Heart left ventricle (tissue), 16 donors: ENCODE results near the gene HIGD1A. TPM values are rescaled to one million over a fixed set of nuclear protein-coding genes. Genes with fewer than 3 reads are reported as not detected.

ENCODE experiments used
- ATAC-seq, 4 donors: fragments of 200-7000 bp; cut with Tn5 transposase; one replicate each; pipeline ENCODE4 v1.9.1; 2020 to 2022; ENCODE audit warnings: moderate library complexity in 4 of 4, mild to moderate bottlenecking in 3 of 4, moderate number of reproducible peaks in 1 of 4
- DNase-seq, 5 donors: peaks; one replicate each; pipeline ENCODE4 v3.0.0-alpha.2; 2020
- H3K27ac ChIP-seq, 12 donors: fragments of 200-600 bp; sonication (generic) in 4 of 12; one replicate each; pipeline versions ENCODE4 v1.5.0 to v1.8.0; 2016 to 2022; ENCODE audit warnings: mild to moderate bottlenecking in 2 of 12
- H3K27me3 ChIP-seq, 9 donors: fragments of 200-600 bp; sonication (generic) in 2 of 9; one replicate each; pipeline versions ENCODE4 v1.5.1 to v1.8.0; 2016 to 2022; ENCODE audit warnings: mild to moderate bottlenecking in 3 of 9
- H3K36me3 ChIP-seq, 9 donors: fragments of 200-600 bp; sonication (generic) in 2 of 9; one replicate each; pipeline versions ENCODE4 v1.5.0 to v1.8.0; 2018 to 2022; ENCODE audit warnings: mild to moderate bottlenecking in 2 of 9
- H3K4me1 ChIP-seq, 12 donors: fragments of 200-600 bp; sonication (generic) in 4 of 12; one replicate each; pipeline versions ENCODE4 v1.5.0 to v1.8.0; 2016 to 2022; ENCODE audit warnings: mild to moderate bottlenecking in 3 of 12
- H3K4me3 ChIP-seq, 12 donors: fragments of 200-600 bp; sonication (generic) in 4 of 12; one replicate each; pipeline versions ENCODE4 v1.5.0 to v1.8.0; 2017 to 2022; ENCODE audit warnings: mild to moderate bottlenecking in 9 of 12, moderate library complexity in 4 of 12
- H3K9me3 ChIP-seq, 12 donors: fragments of 200-600 bp; sonication (generic) in 4 of 12; one replicate each; pipeline versions ENCODE4 v1.5.0 to v1.8.0; 2016 to 2022; ENCODE audit warnings: mild to moderate bottlenecking in 1 of 12
- POLR2A ChIP-seq, 2 donors: fragments of 450-650 bp; IDR thresholded peaks; one replicate each; pipeline ENCODE4 v1.6.1; 2017; ENCODE audit warnings: antibody characterized with exemption in 2 of 2, mild to moderate bottlenecking in 2 of 2, moderate library complexity in 2 of 2
- WGBS, 4 donors: extraction: QIAGEN DNeasy Blood & Tissue Kit in 2 of 4; methylation state at CpG; one replicate each; pipeline versions ENCODE4 v1.1.5 to v1.1.7; 2013 to 2018; 5-methylcytosine and 5-hydroxymethylcytosine counted together
- intact Hi-C, 10 donors: fragments of 100-400 bp; cut with DNase I; formaldehyde crosslinking; loops; one replicate each; pipeline versions ENCODE4 v1.11.1 to v1.14.2; 2022
- polyA plus RNA-seq, 2 donors: library from polyadenylated mRNA; stranded (reverse); fragments of 200-250 nt; gene quantifications; one replicate each; pipeline ENCODE4 v1.2.3, GENCODE V29; 2013
- total RNA-seq, 9 donors: library from RNA; depleted of rRNA in 2 of 9; stranded (reverse); fragments of >200 nt in 2 of 9; fragmentation: NEBNext Ultra II Directional in 3 of 9; extraction: Animal tissue kit (Norgen Biotek cat#: 25700) in 3 of 9; gene quantifications; one replicate each; pipeline versions ENCODE4 v1.1.0 to v1.2.4, GENCODE V29; 2016 to 2023
- TF ChIP-seq, protein P1 (sequence below), 12 donors: fragments of 200-600 bp; sonication (generic) in 4 of 12; IDR thresholded peaks; one replicate each; pipeline versions ENCODE4 v1.5.0 to v1.8.0; 2018 to 2022; ENCODE audit warnings: antibody characterized with exemption in 12 of 12, mild to moderate bottlenecking in 5 of 12
- donor health status: ischemic (EF 13 %, LVEDD 7.1; RV severe dilation, severe dysfunction).
- donor health status: healthy with polysubstance abuse.
- donor health status: DM: no; HTN: yes; CAD: no.
- donor health status: DM: no; HTN: no; CAD: no.
- donor health status: ischemic (EF 25% LVEDD 6.9; RV normal size, moderate dysfunction).
- donor health status: ischemic (EF 25% LVEDD 5.7; RV mildly dilated, moderate dysfunction).
- donor health status: healthy.
- donor health status: DM: yes; HTN: yes; CAD: no.
- donor health status: ischemic (EF 35%, LVEDD 5.7; RV mildly dilated, moderate dysfunction).
- donor health status: nonischemic (EF 11% LVEDD 7.7; RV severe dilation, severe dysfunction).
- donor health status: DM: yes; HTN: yes; CAD: no.
- donor health status: PGD.
- donor health status: ischemic (EF 29% LVEDD 5.4; RV normal size, mild dysfunction).
- donor health status: nonischemic (EF 23%, LVEDD 6.1; RV moderate dilation, normal function).

Gene HIGD1A
- total and polyA plus RNA-seq, 11 donors = 170 to 497 (median 313) TPM

- ATAC-seq = peak; percentile 32 to 78 (median 55)
- H3K27me3 ChIP-seq = no peaks in the 10 kb centered on the region
- no peak overlapping the region for H3K4me3 ChIP-seq
- no peak overlapping the region for H3K27ac ChIP-seq
- DNase-seq = no peak
- no peaks in the 10 kb centered on the region for H3K9me3 ChIP-seq
- peaks cover 0 to 10% (median 0%) of the 10 kb centered on the region in 12 donors for H3K4me1 ChIP-seq
- intact Hi-C loops = loop anchor here in 2 of 10 donors (10.0 kb wide), 2 partner anchors 181 to 251 kb away; partner anchors contain the start of gene VIPR1 (in 1 of the 2)
- TF ChIP-seq POLR2A (IDR thresholded peaks at IDR 0.05) = no peak
- TF ChIP-seq, protein P1, sequence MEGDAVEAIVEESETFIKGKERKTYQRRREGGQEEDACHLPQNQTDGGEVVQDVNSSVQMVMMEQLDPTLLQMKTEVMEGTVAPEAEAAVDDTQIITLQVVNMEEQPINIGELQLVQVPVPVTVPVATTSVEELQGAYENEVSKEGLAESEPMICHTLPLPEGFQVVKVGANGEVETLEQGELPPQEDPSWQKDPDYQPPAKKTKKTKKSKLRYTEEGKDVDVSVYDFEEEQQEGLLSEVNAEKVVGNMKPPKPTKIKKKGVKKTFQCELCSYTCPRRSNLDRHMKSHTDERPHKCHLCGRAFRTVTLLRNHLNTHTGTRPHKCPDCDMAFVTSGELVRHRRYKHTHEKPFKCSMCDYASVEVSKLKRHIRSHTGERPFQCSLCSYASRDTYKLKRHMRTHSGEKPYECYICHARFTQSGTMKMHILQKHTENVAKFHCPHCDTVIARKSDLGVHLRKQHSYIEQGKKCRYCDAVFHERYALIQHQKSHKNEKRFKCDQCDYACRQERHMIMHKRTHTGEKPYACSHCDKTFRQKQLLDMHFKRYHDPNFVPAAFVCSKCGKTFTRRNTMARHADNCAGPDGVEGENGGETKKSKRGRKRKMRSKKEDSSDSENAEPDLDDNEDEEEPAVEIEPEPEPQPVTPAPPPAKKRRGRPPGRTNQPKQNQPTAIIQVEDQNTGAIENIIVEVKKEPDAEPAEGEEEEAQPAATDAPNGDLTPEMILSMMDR (IDR thresholded peaks at IDR 0.05) = peak in 11 of 12 donors; percentile 11 to 58 (median 36)
- H3K36me3 ChIP-seq = no peaks in the 10 kb centered on the region
- 73 to 82% (median 78%) methylated on average over 5 of the region's 5 CpGs for WGBS, 4 donors
Measured at GRCh38 chr3:42755681-42756578, 48.4 kb downstream of the HIGD1A start.

- H3K27ac ChIP-seq = no peak overlapping the region
- intact Hi-C loops = loop anchor here in 5 of 10 donors (5.0 to 10.0 kb wide), 4 partner anchors 171 to 249 kb away; partner anchors contain the start of genes SEC22C (in 2 of the 5) and VIPR1 (in 1 of the 5)
- H3K4me1 ChIP-seq = peaks cover 0 to 12% (median 0%) of the 10 kb centered on the region in 12 donors
- DNase-seq (no peak), ATAC-seq (no peak)
- no peak overlapping the region for H3K4me3 ChIP-seq
- H3K36me3 ChIP-seq = no peaks in the 10 kb centered on the region
- no peaks in the 10 kb centered on the region for H3K9me3 ChIP-seq
- 91 to 97% (median 94%) methylated on average over 3 of the region's 3 CpGs for WGBS, 4 donors
- TF ChIP-seq POLR2A (IDR thresholded peaks at IDR 0.05) = no peak
- TF ChIP-seq, protein P1 (IDR thresholded peaks at IDR 0.05) = no peak
- no peaks in the 10 kb centered on the region for H3K27me3 ChIP-seq
Measured at GRCh38 chr3:42753757-42754156, 50.5 kb downstream of the HIGD1A start.

DNA sequence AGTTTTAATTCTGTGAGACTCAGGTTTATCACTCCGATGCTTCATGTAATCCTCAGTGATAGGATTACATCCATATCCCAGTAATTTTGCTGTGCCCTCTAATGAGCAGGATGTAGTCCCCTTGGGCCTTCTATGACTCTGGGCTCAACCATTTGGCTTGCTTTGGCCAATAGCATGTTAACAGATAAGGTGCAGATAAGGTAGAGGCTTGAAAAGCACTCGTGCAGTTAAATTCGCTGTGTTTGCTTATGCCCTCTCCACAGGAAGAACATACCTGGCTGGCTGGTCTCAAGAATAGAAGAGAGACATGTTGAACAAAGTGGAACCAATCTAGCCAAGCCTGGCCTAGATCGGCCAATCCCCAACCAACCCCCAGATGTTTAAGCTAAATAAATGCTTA is 51.3 kb downstream of the HIGD1A start:
- TF ChIP-seq, protein P1 (IDR thresholded peaks at IDR 0.05) = no peak
- no peak for TF ChIP-seq POLR2A (IDR thresholded peaks at IDR 0.05)
- WGBS, 4 donors = 84 to 88% (median 86%) methylated on average over 4 of the region's 4 CpGs
- H3K27me3 ChIP-seq = no peaks in the 10 kb centered on the region
- no peaks in the 10 kb centered on the region for H3K36me3 ChIP-seq
- H3K4me1 ChIP-seq = peaks cover 0 to 17% (median 0%) of the 10 kb centered on the region in 12 donors
- intact Hi-C loops = loop anchor here in 5 of 10 donors (5.0 to 10.0 kb wide), 4 partner anchors 171 to 248 kb away; partner anchors contain the start of genes SEC22C (in 2 of the 5) and VIPR1 (in 1 of the 5)
- DNase-seq (no peak), ATAC-seq (no peak)
- H3K27ac ChIP-seq = no peak overlapping the region
- H3K9me3 ChIP-seq = no peaks in the 10 kb centered on the region
- H3K4me3 ChIP-seq = no peak overlapping the region

- Histone ChIP-seq H3K9me3 (no peaks in the 10 kb centered on the region), H3K4me3 (no peak overlapping the region), H3K27me3 (no peaks in the 10 kb centered on the region), H3K4me1 (peaks cover 0 to 22% (median 0%) of the 10 kb centered on the region in 12 donors), H3K27ac (no peak overlapping the region), H3K36me3 (no peaks in the 10 kb centered on the region)
- TF ChIP-seq, protein P1 (IDR thresholded peaks at IDR 0.05) = no peak
- TF ChIP-seq POLR2A (IDR thresholded peaks at IDR 0.05) = no peak
- no peak for DNase-seq
- intact Hi-C loops = loop anchor here in 5 of 10 donors (5.0 to 10.0 kb wide), 4 partner anchors 170 to 248 kb away; partner anchors contain the start of genes SEC22C (in 2 of the 5) and VIPR1 (in 1 of the 5)
- ATAC-seq = no peak
- WGBS, 4 donors = 95 to 98% (median 97%) methylated on average over 9 of the region's 9 CpGs
Measured at GRCh38 chr3:42752441-42752840, 51.8 kb downstream of the HIGD1A start.
